Neuron (in vitro differentiated cells): ENCODE measurements around the gene ITPR2.

Source experiments
- H2AFZ ChIP-seq: one replicate; pipeline ENCODE4 v1.6.1; 2013; ENCODE audit warnings: low read depth, mild to moderate bottlenecking, inconsistent platforms, low read length, moderate library complexity
- H3K27me3 ChIP-seq: one replicate; pipeline ENCODE4 v1.6.1; 2013; ENCODE audit warnings: low read length; ENCODE audit not compliant: insufficient read depth
- H3K36me3 ChIP-seq: one replicate; pipeline ENCODE4 v1.6.1; 2013; ENCODE audit warnings: low read length; ENCODE audit not compliant: insufficient read depth
- H3K4me1 ChIP-seq: one replicate; pipeline ENCODE4 v1.6.1; 2013; ENCODE audit warnings: low read length; ENCODE audit not compliant: insufficient read depth
- H3K4me3 ChIP-seq: 2 replicates; pipeline ENCODE4 v1.5.1; 2013; ENCODE audit warnings: mild to moderate bottlenecking, low read length, moderate library complexity
- H3K9me3 ChIP-seq: one replicate; pipeline ENCODE4 v1.6.1; 2013; ENCODE audit warnings: low read length

Gene ITPR2

GRCh38 chr12:26496170-26496569 is 336.8 kb downstream of the ITPR2 start:
- no peak overlapping the region for H3K4me3 ChIP-seq
- H3K36me3 ChIP-seq = no peaks in the 10 kb centered on the region
- H2AFZ ChIP-seq = no peak overlapping the region
- no peaks in the 10 kb centered on the region for H3K27me3 ChIP-seq
- no peaks in the 10 kb centered on the region for H3K4me1 ChIP-seq
- no peaks in the 10 kb centered on the region for H3K9me3 ChIP-seq

GRCh38 chr12:26493656-26494055 is 339.3 kb downstream of the ITPR2 start:
- Histone ChIP-seq H3K4me1 (no peaks in the 10 kb centered on the region), H2AFZ (no peak overlapping the region), H3K9me3 (no peaks in the 10 kb centered on the region), H3K4me3 (no peak overlapping the region), H3K36me3 (no peaks in the 10 kb centered on the region), H3K27me3 (no peaks in the 10 kb centered on the region)

GRCh38 chr12:26492406-26492805 is 340.6 kb downstream of the ITPR2 start:
- Histone ChIP-seq H3K27me3 (no peaks in the 10 kb centered on the region), H3K4me1 (peaks cover 5% of the 10 kb centered on the region), H3K9me3 (no peaks in the 10 kb centered on the region), H2AFZ (no peak overlapping the region), H3K36me3 (no peaks in the 10 kb centered on the region), H3K4me3 (no peak overlapping the region)

DNA sequence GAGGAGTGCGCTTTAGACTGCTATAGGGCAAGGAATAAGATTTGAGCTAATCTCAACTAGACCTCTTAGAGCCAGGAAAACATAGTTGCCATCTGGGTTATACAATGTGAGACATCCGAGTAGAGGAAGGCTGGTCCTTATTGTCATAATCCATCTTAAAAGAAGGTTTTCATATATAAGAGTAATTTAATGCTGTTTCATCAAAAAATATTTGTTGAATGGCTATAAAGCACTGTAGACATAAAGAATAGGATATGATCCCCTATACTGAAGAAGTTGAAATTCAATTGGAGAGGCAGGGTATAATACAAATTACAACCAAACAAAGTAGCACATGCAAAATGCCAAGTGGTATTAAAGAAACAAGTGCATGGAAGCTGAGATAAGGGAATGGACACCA is 343.1 kb downstream of the ITPR2 start:
- Histone ChIP-seq H3K4me3 (no peak overlapping the region), H3K36me3 (no peaks in the 10 kb centered on the region), H2AFZ (no peak overlapping the region), H3K4me1 (peaks cover 5% of the 10 kb centered on the region), H3K9me3 (no peaks in the 10 kb centered on the region), H3K27me3 (no peaks in the 10 kb centered on the region)

DNA sequence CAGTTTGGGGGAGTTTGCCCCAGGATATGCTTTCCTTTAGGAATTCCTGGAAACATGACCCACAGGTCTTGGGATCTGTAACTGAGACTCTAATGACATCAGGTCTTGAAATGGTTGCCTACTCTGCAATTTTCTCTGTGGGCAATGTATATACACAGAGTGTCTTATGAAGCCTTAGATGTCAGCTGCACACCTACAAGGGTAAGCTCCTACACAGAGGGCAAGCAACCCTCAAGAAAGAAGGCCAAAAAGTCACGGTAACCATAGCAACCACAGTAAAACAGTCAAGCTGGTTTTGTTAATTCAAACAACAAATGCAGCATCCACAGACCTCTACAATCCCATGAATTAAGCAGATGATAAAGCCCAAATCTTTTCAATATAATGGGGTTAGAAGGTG is 344.6 kb downstream of the ITPR2 start:
- Histone ChIP-seq H3K27me3 (no peaks in the 10 kb centered on the region), H3K4me1 (peaks cover 5% of the 10 kb centered on the region), H3K36me3 (no peaks in the 10 kb centered on the region), H3K9me3 (no peaks in the 10 kb centered on the region), H2AFZ (no peak overlapping the region), H3K4me3 (no peak overlapping the region)

DNA sequence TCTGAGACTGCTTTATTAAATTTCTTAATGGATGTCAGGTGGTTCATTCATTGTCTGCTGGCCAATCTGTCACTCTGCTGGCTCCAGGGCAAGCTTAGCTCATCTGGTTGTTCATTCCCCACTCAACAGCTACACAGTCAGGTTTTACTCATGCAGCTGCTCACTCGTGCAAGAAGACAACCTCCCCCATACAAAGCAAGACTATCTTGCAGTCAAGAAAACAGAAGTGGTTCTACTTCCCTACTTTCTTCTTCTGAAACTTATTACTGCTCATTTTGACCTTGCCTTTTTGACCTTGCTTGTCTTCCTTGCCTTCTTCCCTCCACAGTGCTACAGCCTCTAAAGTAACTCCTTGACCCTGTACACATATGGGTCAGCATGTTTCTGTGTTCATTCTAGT is 359.7 kb downstream of the ITPR2 start:
- Histone ChIP-seq H3K9me3 (no peaks in the 10 kb centered on the region), H3K4me1 (no peaks in the 10 kb centered on the region), H2AFZ (no peak overlapping the region), H3K4me3 (no peak overlapping the region), H3K27me3 (no peaks in the 10 kb centered on the region), H3K36me3 (no peaks in the 10 kb centered on the region)

DNA sequence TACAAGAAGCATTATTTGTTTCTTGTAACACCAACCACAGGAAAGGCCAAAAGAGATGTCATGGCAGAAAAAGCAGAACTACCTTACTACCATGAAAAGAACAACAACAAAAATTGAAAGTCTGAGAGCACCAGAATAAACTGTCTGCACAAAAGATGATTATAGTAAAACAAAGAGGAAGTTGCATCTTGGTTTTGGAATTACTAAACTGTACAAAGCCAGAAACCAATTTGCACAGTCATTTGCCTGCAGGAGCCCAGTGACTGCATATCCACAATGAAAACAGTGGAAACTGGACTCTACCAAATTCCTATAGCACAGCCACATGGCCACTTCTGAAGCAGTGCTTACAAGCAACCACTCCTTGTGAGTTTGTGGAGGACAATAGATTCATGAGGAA is 361.4 kb downstream of the ITPR2 start:
- Histone ChIP-seq H3K4me3 (no peak overlapping the region), H3K36me3 (no peaks in the 10 kb centered on the region), H2AFZ (no peak overlapping the region), H3K27me3 (no peaks in the 10 kb centered on the region), H3K4me1 (no peaks in the 10 kb centered on the region), H3K9me3 (no peaks in the 10 kb centered on the region)

GRCh38 chr12:26469421-26470180 is 363.4 kb downstream of the ITPR2 start:
- no peak overlapping the region for H2AFZ ChIP-seq
- H3K27me3 ChIP-seq = no peaks in the 10 kb centered on the region
- no peak overlapping the region for H3K4me3 ChIP-seq
- H3K9me3 ChIP-seq = no peaks in the 10 kb centered on the region
- no peaks in the 10 kb centered on the region for H3K36me3 ChIP-seq
- no peaks in the 10 kb centered on the region for H3K4me1 ChIP-seq

- no peaks in the 10 kb centered on the region for H3K4me1 ChIP-seq
- H3K36me3 ChIP-seq = no peaks in the 10 kb centered on the region
- no peak overlapping the region for H3K4me3 ChIP-seq
- no peaks in the 10 kb centered on the region for H3K27me3 ChIP-seq
- no peaks in the 10 kb centered on the region for H3K9me3 ChIP-seq
- no peak overlapping the region for H2AFZ ChIP-seq
Observed at GRCh38 chr12:26467351-26467750, 365.6 kb downstream of the ITPR2 start.

DNA sequence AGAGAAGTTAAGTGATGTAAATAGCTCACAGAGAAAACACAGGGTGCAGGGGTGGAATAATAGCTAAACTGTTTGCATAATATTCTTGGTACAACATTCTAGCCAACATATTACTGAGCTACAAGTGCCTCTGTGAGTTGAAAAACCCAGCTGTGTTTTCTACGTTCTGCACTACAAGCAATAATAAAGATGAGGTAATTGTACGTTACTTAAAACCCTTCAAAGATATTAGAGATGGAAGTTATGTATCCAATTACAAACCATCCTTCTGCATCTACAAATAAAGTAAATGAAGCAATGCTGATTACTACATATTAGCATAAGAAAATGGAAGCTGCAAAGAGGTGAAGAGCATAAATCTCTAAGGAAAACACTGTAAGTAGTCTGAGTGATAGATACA is 366.3 kb downstream of the ITPR2 start:
- Histone ChIP-seq H3K36me3 (no peaks in the 10 kb centered on the region), H3K4me1 (no peaks in the 10 kb centered on the region), H3K27me3 (no peaks in the 10 kb centered on the region), H2AFZ (no peak overlapping the region), H3K4me3 (no peak overlapping the region), H3K9me3 (no peaks in the 10 kb centered on the region)

- H2AFZ ChIP-seq = no peak overlapping the region
- no peaks in the 10 kb centered on the region for H3K9me3 ChIP-seq
- H3K4me3 ChIP-seq = no peak overlapping the region
- no peaks in the 10 kb centered on the region for H3K36me3 ChIP-seq
- H3K27me3 ChIP-seq = no peaks in the 10 kb centered on the region
- no peaks in the 10 kb centered on the region for H3K4me1 ChIP-seq
Observed at GRCh38 chr12:26465419-26466097, 367.4 kb downstream of the ITPR2 start.

GRCh38 chr12:26461776-26462175 is 371.2 kb downstream of the ITPR2 start:
- no peaks in the 10 kb centered on the region for H3K27me3 ChIP-seq
- no peaks in the 10 kb centered on the region for H3K9me3 ChIP-seq
- H3K36me3 ChIP-seq = no peaks in the 10 kb centered on the region
- no peaks in the 10 kb centered on the region for H3K4me1 ChIP-seq
- H3K4me3 ChIP-seq = no peak overlapping the region
- H2AFZ ChIP-seq = no peak overlapping the region

GRCh38 chr12:26460361-26460760 is 372.6 kb downstream of the ITPR2 start:
- Histone ChIP-seq H2AFZ (no peak overlapping the region), H3K9me3 (no peaks in the 10 kb centered on the region), H3K36me3 (no peaks in the 10 kb centered on the region), H3K4me3 (no peak overlapping the region), H3K27me3 (no peaks in the 10 kb centered on the region), H3K4me1 (no peaks in the 10 kb centered on the region)
